MM.1S (cell line): ENCODE measurements around the gene PNMT.

Source experiments
- CTCF ChIP-seq: fragments of 300-600 bp; sonication (generic); IDR thresholded peaks from 2 replicates; pipeline ENCODE4 v1.5.1; 2016; ENCODE audit warnings: antibody characterized with exemption, low read length, mixed read lengths
- EZH2 ChIP-seq: fragments of 300-600 bp; sonication (generic); optimal IDR thresholded peaks from 2 replicates; pipeline ENCODE3; 2017; ENCODE audit warnings: low read depth, mild to moderate bottlenecking, antibody characterized with exemption, low read length, mixed read lengths
- EZH2phosphoT487 ChIP-seq: fragments of 300-600 bp; sonication (generic); IDR thresholded peaks from 2 replicates; pipeline ENCODE4 v1.6.1; 2018; ENCODE audit warnings: antibody characterized with exemption, low read length

GRCh38 chr17:39652587-39653315, 15.5 kb upstream of the PNMT start:
- no peak for TF ChIP-seq EZH2phosphoT487
- no peak for TF ChIP-seq CTCF
- no peak for TF ChIP-seq EZH2
